Endodermal cell (in vitro differentiated cells): Measurements from ENCODE around the gene TRIM32. TPM values are rescaled to one million over a fixed set of nuclear protein-coding genes. Genes with fewer than 3 reads are reported as not detected.

Source experiments
- DNase-seq: peaks from one replicate; pipeline ENCODE4 v3.0.0-alpha.2; 2017
- H3K27ac ChIP-seq: 2 replicates; pipeline ENCODE4 v1.5.1; 2013; ENCODE audit warnings: mild to moderate bottlenecking, low read depth, low read length, moderate library complexity
- H3K27me3 ChIP-seq: 2 replicates; pipeline ENCODE4 v1.6.1; 2013; ENCODE audit warnings: mild to moderate bottlenecking, low read length, moderate library complexity; ENCODE audit not compliant: insufficient read depth, control insufficient read depth, poor library complexity, severe bottlenecking
- H3K36me3 ChIP-seq: 2 replicates; pipeline ENCODE4 v1.7.0; 2013; ENCODE audit warnings: mild to moderate bottlenecking, low read length, moderate library complexity; ENCODE audit not compliant: control insufficient read depth, insufficient read depth
- H3K4me1 ChIP-seq: one replicate; pipeline ENCODE4 v1.7.0; 2013; ENCODE audit warnings: low read length; ENCODE audit not compliant: control insufficient read depth, insufficient read depth
- H3K4me3 ChIP-seq: 2 replicates; pipeline ENCODE4 v1.5.1; 2013; ENCODE audit warnings: mild to moderate bottlenecking, low read length, moderate library complexity
- H3K9ac ChIP-seq: 2 replicates; pipeline ENCODE4 v1.6.1; 2013; ENCODE audit warnings: mild to moderate bottlenecking, low read length, moderate library complexity; ENCODE audit not compliant: poor library complexity, severe bottlenecking; ENCODE audit errors: extremely low read depth
- H3K9me3 ChIP-seq: 2 replicates; pipeline ENCODE4 v1.6.1; 2013; ENCODE audit warnings: mild to moderate bottlenecking, low read length, moderate library complexity; ENCODE audit not compliant: control insufficient read depth
- H3K27ac Mint-ChIP-seq: 2 replicates; pipeline ENCODE4 v1.8.0; 2020; ENCODE audit warnings: mixed read lengths
- H3K27me3 Mint-ChIP-seq: 2 replicates; pipeline ENCODE4 v1.8.0; 2021; ENCODE audit warnings: mild to moderate bottlenecking, mixed read lengths; ENCODE audit not compliant: insufficient read depth
- H3K36me3 Mint-ChIP-seq: 2 replicates; pipeline ENCODE4 v1.8.0; 2020; ENCODE audit warnings: low read depth, mixed read lengths
- H3K4me1 Mint-ChIP-seq: 2 replicates; pipeline ENCODE4 v1.8.0; 2020; ENCODE audit warnings: mixed read lengths
- H3K4me3 Mint-ChIP-seq: 2 replicates; pipeline ENCODE4 v1.8.0; 2020; ENCODE audit warnings: mild to moderate bottlenecking, moderate library complexity, mixed read lengths
- H3K9me3 Mint-ChIP-seq: 2 replicates; pipeline ENCODE4 v1.8.0; 2020; ENCODE audit warnings: mild to moderate bottlenecking, mixed read lengths
- WGBS, 2 experiments: methylation state at CpG; one replicate each; pipeline versions ENCODE4 v1.1.5 to v1.1.7; 2013; ENCODE audit warnings: missing lambda C conversion rate in 2 of 2, mixed read lengths in 1 of 2; ENCODE audit not compliant: insufficient coverage in 1 of 2, insufficient read length in 1 of 2; 5-methylcytosine and 5-hydroxymethylcytosine counted together
- total RNA-seq, 2 donors: library from RNA; stranded (reverse); fragmentation: NEBNext Ultra II Directional in 1 of 2; extraction: Animal tissue kit (Norgen Biotek cat#: 25700) in 1 of 2; gene quantifications; 2 replicates in 1 of 2; 3 replicates in 1 of 2; pipeline ENCODE4 v1.2.1, GENCODE V29; 2021
- TF ChIP-seq, protein P1 (sequence below): fragments of 200-600 bp; sonication (generic); conservative IDR thresholded peaks from 2 replicates; pipeline ENCODE4 v1.5.0; 2021; ENCODE audit warnings: antibody characterized with exemption, mild to moderate bottlenecking

The TRIM32 gene
- total RNA-seq, 2 donors from 2014 or later: 28.0 to 31.3 TPM

DNA sequence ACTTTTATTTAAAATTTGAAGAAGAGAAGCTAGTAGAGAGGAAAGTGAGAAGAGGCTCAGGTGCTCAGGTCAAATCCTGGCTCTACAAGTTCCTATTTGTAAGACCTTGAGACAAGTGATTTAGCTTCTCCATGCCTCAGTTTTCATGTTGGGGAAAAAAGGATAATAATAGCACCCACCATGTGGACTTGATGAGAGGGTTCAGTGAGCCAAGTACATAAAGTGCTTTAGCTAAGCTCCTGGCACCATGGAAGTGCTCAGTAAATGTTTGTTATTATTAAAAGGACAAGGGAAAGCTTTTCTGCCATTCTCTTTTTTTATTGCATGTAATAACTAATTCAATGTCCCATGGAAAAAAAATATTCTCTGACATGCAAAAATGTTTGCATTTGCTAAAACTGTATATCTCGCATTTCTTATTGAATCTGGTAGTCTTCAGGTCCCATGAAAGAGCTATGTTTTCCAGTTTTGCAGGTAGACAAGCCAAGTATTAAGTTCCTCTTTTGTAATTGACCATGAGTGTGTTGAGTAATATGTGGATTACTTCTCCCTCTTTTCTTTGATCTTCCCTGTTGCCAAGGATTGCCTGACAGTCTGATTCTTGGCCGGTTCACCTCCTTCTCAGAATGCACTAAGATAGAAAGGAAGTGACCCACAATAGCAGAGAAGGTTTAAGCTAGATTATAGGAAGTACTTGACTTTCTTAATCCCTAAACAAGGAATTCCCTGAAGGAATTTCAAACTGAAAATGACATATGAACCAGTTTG lies 45.6 kb upstream of the TRIM32 start:
- TF ChIP-seq, protein P1, sequence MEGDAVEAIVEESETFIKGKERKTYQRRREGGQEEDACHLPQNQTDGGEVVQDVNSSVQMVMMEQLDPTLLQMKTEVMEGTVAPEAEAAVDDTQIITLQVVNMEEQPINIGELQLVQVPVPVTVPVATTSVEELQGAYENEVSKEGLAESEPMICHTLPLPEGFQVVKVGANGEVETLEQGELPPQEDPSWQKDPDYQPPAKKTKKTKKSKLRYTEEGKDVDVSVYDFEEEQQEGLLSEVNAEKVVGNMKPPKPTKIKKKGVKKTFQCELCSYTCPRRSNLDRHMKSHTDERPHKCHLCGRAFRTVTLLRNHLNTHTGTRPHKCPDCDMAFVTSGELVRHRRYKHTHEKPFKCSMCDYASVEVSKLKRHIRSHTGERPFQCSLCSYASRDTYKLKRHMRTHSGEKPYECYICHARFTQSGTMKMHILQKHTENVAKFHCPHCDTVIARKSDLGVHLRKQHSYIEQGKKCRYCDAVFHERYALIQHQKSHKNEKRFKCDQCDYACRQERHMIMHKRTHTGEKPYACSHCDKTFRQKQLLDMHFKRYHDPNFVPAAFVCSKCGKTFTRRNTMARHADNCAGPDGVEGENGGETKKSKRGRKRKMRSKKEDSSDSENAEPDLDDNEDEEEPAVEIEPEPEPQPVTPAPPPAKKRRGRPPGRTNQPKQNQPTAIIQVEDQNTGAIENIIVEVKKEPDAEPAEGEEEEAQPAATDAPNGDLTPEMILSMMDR: no peak
- Histone ChIP-seq H3K4me1 (peaks cover 14% of the 10 kb centered on the region), H3K27me3 (no peaks in the 10 kb centered on the region), H3K27ac (no peak overlapping the region), H3K9ac (no peak overlapping the region), H3K9me3 (no peaks in the 10 kb centered on the region), H3K4me3 (no peak overlapping the region), H3K36me3 (no peaks in the 10 kb centered on the region)
- Mint-ChIP-seq H3K9me3 (no peaks in the 10 kb centered on the region), H3K27me3 (no peaks in the 10 kb centered on the region), H3K4me3 (no peak overlapping the region), H3K36me3 (no peaks in the 10 kb centered on the region), H3K4me1 (peaks cover 15% of the 10 kb centered on the region), H3K27ac (no peak overlapping the region)
- DNase-seq: no peak
- WGBS, 2 experiments: 80 to 92% methylated on average over 1 to 2 of the region's 2 CpGs

DNA sequence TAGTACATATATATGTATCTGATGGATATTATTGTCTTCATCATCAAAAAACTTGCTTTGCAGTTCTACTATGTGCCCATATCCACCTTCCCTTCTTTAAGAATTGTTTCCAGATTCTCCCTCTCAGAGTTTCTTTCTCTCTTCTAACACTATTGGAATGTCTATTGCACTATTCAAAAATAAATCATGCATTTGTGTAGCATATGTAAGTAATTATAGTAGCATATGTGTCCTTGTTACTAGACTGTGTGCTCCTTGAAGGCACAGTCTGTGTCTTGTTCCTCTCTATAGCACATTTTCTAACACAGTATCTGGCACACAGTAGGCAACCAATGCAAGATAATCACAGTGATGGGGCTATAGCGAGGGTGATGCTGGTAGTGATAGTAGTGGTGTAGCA lies 43.4 kb upstream of the TRIM32 start:
- WGBS, 2 experiments: 100% methylated on average over 1 of the region's 1 CpG; no CpG with 5 or more reads in 1 of the 2 experiments
- no peak overlapping the region for H3K4me3 ChIP-seq
- no peak overlapping the region for H3K4me3 Mint-ChIP-seq

DNA sequence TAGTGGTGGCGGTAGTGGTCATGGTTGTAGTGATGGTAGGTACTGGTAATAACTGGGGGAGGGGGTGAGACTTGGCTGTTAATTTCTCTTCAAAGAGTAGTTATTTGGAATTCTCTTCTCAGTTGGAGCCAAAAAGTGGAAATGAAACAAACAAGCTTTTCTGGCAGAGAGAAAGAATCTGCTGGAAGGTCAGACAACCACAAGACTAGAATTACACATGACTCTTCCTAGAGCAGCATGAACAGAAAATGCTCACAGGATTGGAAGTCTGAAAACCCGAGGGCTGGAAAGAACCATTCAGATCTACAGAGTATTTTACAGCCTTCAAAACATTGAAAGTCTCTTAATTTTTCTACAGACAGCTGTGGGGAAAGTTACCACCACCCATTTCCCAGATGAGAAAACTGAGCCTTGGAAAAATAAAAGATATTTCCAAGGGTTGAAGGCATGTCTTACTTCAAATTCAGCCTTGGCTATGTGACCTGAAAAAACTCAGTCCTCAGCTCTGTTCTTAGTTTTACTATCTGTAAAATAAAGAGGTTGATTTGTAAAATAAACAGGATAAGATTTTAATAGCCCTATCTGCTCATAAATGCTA lies 42.9 kb upstream of the TRIM32 start:
- no peaks in the 10 kb centered on the region for H3K9me3 Mint-ChIP-seq
- no peak for DNase-seq
- TF ChIP-seq, protein P1: no peak
- Histone ChIP-seq H3K4me1 (peaks cover 13% of the 10 kb centered on the region), H3K4me3 (no peak overlapping the region), H3K27ac (no peak overlapping the region), H3K36me3 (no peaks in the 10 kb centered on the region), H3K9ac (no peak overlapping the region), H3K9me3 (no peaks in the 10 kb centered on the region), H3K27me3 (no peaks in the 10 kb centered on the region)
- peaks cover 17% of the 10 kb centered on the region for H3K4me1 Mint-ChIP-seq
- no peaks in the 10 kb centered on the region for H3K36me3 Mint-ChIP-seq
- 97 to 100% methylated on average over 1 to 2 of the region's 2 CpGs for whole genome bisulfite sequencing, 2 experiments
- no peak overlapping the region for H3K27ac Mint-ChIP-seq
- H3K4me3 Mint-ChIP-seq: no peak overlapping the region
- H3K27me3 Mint-ChIP-seq: no peaks in the 10 kb centered on the region

More for the DNA sequence above, 43.4 kb upstream of the TRIM32 start:
- no peaks in the 10 kb centered on the region for H3K27me3 ChIP-seq
- H3K4me1 ChIP-seq: peaks cover 14% of the 10 kb centered on the region
- Mint-ChIP-seq H3K9me3 (no peaks in the 10 kb centered on the region), H3K27ac (no peak overlapping the region), H3K36me3 (no peaks in the 10 kb centered on the region), H3K4me1 (peaks cover 19% of the 10 kb centered on the region), H3K27me3 (no peaks in the 10 kb centered on the region)
- no peak for DNase-seq
- H3K27ac ChIP-seq: no peak overlapping the region
- H3K9me3 ChIP-seq: no peaks in the 10 kb centered on the region
- TF ChIP-seq, protein P1: no peak
- no peak overlapping the region for H3K9ac ChIP-seq
- no peaks in the 10 kb centered on the region for H3K36me3 ChIP-seq
